HG03175 (cell line): Measurements from ENCODE around the gene FZR1.
"Not testable (repeated sequence)": the region's sequence is repeated elsewhere in the genome, so short reads cannot be mapped to it uniquely, and the experiment has no call there.

Experiments used
- ATAC-seq: cut with Tn5 transposase; IDR thresholded peaks from one replicate; pipeline ENCODE4 v1.9.1; 2021; ENCODE audit warnings: mild to moderate bottlenecking, moderate library complexity; ENCODE audit not compliant: unreplicated experiment

Gene FZR1

GRCh38 chr19:3494051-3494450, 12.1 kb upstream of the FZR1 start:
- ATAC-seq, result no peak

- no peak for ATAC-seq
Observed at GRCh38 chr19:3494559-3494958, 11.6 kb upstream of the FZR1 start.

- no peak for ATAC-seq
Observed at GRCh38 chr19:3496392-3497273, 9.5 kb upstream of the FZR1 start.

GRCh38 chr19:3497757-3498520, 8.2 kb upstream of the FZR1 start:
- ATAC-seq, result no peak

- no peak for ATAC-seq
Observed at GRCh38 chr19:3499738-3500428, 6.2 kb upstream of the FZR1 start.

GRCh38 chr19:3500429-3501101, 5.5 kb upstream of the FZR1 start, which contains the start of gene DOHH:
TSS of gene DOHH (minus strand) at chr19:3500674. CDS start at chr19:3496814, 3,860 bp downstream.
- peak; percentile 82 for ATAC-seq

DNA sequence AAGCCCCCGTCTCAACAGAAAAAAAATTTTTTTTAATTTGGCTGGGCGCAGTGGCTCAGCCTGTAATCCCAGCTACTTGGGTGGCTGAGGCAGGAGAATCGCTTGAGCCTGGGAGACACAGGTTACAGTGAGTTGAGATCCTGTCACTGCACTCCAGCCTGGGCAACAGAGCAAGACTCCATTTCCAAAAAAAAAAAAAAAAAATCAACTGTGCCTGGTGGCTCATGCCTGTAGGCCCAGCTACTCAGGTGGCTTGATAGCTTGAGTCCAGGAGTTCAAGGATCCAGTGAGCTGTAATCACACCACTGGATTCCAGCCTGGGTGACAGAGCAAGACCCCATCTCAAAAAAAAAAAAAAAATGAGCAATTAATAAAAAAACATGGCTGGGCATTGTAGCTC, 4.3 kb upstream of the FZR1 start:
- ATAC-seq, result no peak

- no peak for ATAC-seq
Observed at GRCh38 chr19:3503036-3503572, 3.0 kb upstream of the FZR1 start.

GRCh38 chr19:3504735-3505134, 1.4 kb upstream of the FZR1 start:
- no peak for ATAC-seq

DNA sequence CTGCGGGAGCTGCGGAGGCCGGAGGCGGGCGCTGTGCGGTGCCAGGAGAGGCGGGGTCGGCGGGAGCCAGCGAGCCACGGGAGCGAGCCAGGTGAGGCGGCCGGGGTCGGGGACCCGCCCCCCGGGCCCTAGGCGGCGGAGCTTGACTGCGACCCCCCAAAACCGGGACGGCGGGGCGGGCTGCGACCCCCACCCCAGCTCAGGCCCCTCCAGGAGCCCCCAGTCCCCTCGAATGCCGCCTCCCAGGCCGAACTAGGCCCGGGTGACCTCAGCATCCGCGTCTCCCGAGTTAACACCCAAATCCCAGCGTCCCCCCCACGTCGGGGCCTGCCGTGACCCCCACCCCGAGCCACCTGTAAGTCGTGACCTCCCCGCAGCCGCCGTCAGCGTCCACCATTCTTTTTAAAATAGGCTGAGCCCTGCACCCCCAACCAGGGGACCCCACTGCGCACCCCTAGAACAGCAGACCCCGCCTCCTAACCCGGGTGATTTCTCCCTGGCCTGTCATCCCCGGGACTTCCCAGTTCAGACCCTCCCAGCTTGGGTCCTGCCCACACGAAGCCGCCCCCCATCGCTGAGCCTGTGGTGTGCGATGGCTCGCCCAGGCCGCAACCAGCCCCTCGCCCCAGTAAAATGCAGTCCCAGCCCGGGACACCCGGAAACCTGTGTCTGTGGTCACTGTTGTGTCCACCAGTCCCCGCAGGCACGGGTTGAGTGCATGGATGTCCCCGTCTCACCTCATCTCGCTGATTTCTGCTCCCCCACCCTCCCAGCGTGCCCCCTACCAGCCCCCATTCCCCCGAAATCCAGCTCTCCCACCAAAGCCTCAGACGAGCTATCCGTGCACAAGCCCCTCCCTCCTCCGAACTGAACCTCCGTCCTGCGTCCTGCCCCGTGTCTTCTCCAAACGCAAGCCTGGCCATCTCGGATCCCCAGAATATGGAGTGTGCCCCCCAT, 551 bp downstream of the FZR1 start:
- ATAC-seq, result no peak

GRCh38 chr19:3507371-3508120, 1.4 kb downstream of the FZR1 start:
- no peak for ATAC-seq

DNA sequence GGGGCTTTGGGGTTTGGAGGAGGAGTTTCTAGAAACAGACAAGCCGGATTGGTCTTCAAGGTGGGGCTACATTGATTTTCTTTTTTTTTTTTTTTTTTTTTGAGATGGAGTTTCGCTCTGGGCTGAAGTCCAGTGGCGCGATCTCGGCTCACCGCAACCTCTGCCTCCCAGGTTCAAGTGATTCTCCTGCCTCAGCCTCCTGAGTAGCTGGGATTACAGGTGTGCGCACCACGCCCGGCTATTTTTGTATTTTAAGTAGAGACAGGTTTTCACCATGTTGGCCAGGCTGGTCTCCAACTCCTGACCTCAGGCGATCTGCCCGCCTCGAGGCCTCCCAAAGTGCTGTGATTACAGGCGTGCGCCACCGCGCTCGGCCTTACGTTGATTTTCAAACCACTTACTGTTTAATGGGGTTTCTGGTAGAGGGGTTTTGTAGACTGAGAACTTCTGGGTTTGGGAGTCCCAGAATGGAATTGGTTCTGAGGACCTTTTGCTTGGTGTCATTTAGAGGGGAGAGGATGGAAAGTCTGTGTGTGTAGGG, 2.1 kb downstream of the FZR1 start:
- not testable (repeated sequence) for ATAC-seq

DNA sequence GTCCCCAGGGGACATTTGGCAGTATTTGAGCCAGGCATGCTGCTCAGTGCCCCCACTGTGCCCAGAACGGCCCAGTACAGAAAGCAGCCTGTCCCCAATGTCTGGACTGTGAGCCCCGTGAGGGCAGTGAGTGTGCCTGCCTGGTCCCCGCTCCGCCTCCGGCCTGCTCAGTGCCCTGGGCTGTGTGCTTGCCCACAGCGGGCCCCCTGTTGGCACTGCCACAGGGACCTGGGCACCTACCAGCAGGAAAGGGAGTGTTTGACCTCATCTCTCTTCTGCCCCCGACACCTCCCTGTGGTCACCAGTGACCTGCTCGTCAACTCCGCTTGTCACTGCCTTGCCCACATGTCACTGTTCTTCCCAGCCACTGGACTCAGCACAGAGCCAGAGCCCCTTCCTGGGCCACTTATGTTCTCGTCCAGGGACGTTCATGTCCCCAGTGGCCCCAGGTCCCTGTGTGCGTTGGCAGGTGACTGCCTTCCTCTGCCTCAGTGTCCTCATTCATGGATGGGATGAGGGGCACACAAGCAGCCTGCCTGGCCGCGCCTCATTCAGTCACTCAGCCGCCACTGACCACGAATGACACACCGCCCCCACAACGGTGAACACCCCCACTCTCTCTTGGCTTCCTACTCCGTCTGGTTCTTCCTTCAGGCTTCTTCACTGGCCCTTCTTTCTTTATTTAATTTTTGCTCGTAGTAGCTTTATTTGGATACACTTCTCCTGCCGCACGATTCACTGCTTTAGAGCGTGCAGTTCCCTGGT, 2.8 kb downstream of the FZR1 start:
- ATAC-seq, result no peak

DNA sequence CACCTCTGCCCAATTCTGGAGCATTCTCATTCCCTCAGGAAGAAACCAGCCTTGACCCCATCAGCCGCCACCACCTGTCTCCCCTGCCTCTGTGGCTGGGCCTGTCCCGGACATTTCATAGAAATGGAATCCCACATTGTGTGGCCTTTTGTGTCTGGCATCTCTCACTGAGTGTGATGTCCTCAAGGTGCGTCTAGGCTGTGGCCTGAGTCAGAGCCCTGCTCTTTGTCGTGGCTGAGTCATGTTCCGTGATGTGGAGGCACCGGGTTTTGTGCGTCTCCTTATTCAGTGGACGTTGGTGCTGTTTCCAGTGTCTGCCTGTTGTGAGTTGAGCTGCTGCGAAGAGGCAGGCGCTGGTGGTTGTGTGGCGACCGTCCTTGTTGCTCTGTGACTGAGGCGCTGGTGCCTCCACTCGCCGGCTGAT, 3.5 kb downstream of the FZR1 start:
- no peak for ATAC-seq

- ATAC-seq, result no peak
Observed at GRCh38 chr19:3510727-3511126, 4.6 kb downstream of the FZR1 start.

DNA sequence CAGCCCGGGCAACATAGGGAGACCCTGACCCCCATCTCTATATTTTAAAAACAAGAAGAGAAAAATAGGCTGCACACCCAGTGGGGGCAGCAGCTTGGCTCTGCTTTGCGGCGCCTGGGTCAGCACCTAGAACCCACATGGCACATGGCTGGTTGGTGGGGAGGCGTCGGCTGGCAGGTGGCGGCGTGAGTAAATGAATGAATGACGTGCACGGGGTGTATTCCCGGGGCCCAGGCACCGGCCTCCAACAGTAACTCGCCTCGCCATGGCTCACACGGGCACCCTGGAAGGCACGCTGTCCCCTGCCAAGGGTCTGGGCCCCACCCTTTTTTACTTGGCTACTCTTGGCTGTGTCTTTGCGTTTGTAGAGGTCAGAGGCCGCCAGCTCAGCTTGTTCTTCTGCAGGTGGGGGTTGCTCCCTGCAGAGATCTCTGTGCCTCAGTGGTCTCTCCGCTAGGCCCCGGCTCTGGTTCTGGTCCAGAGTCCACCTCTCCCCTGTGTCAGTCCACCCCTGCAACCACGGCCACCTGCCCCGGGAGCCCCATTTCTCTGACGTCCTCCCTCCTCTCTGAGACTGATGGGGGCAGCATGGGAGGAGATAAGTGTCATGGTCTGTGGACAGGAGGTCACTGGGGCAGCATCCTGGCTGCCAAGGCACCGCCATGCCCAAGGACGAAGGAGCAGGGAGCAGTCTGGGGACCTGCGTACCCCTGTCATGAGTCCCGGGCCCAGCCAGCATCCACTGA, 5.6 kb downstream of the FZR1 start:
- ATAC-seq, result no peak
